ENCODE results near the gene GZMM.

Gene GZMM

DNA sequence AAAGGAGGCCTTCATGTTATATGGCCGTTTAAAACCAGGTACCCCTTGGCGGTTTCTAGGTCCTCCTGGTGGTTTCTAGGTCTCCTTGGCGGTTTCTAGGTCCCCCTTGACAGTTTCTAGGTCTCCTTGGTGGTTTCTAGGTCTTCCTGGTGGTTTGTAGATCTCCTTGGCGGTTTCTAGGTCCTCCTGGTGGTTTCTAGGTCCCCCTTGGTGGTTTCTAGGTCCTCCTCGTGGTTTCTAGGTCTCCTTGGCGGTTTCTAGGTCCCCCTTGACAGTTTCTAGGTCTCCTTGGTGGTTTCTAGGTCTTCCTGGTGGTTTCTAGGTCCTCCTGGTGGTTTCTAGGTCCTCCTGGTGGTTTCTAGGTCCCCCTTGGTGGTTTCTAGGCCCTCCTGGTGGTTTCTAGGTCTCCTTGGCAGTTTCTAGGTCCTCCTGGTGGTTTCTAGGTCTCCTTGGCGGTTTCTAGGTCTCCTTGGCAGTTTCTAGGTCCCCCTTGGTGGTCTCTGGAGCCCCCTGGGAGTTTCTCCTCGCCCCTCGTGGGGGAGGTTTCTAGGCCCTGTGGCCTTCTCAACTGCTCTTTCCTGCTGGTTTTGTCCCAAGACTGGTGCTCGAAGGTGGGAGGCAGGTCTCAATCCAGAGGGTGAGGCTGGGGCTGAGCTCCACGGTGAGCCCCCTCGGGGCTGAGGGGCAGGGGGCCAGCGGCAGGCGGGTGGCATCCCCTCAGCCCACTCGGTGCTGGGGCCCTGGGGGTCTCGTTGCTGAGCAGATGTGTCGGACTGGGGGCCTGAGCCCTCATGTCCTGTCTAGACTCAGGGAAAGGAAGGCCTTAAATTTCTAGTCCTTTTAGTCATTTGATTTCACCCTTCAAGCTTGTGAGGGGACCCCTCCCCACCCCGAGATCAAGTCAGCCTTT, 53.8 kb downstream of the GZMM start:
- no peak for DNase-seq (ENCODE audit: low read depth in 2 of 2)

Data from stimulated activated CD4-positive, alpha-beta T cell treated with anti-CD3 and anti-CD28 coated beads, Interleukin-1b, Interleukin-23, amount 100 ng/mL, for 4 hours (primary cell).